ENCODE measurements around the gene BPIFB2.

- no peak for TF ChIP-seq CTCF (conservative IDR thresholded peaks at IDR 0.05)
- TF ChIP-seq ZFX (IDR thresholded peaks at IDR 0.05), result no peak
Observed at GRCh38 chr20:33072362-33072761, 64.9 kb downstream of the BPIFB2 start.

Data from C4-2B (cell line).